CD4-positive, alpha-beta T cell treated with Interleukin-17A for 4 hours (primary cell): ENCODE data around the gene CCDC175.

ENCODE experiments used
- DNase-seq: peaks from one replicate; pipeline ENCODE4 v3.0.0-alpha.2; 2020; ENCODE audit warnings: mixed read lengths

The CCDC175 gene

DNA sequence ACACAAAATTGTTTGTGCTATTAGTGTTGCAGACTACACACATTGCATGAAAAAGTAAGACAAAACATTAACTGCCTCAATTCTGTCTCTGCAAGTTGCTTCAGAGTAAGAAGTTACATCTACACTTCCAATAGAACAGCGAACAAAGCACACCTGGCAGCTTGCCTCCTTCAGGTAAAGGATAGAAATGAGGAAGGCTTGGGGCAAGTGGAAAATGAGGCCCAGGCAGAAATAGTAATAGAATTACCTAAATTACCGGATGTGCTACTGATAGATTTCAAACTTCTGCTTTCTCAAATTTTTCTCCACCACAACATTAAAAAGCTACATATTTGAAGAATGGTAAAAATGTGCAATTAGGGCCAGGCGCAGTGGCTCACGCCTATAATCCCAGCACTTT is 37.7 kb downstream of the CCDC175 start:
- no peak for DNase-seq

DNA sequence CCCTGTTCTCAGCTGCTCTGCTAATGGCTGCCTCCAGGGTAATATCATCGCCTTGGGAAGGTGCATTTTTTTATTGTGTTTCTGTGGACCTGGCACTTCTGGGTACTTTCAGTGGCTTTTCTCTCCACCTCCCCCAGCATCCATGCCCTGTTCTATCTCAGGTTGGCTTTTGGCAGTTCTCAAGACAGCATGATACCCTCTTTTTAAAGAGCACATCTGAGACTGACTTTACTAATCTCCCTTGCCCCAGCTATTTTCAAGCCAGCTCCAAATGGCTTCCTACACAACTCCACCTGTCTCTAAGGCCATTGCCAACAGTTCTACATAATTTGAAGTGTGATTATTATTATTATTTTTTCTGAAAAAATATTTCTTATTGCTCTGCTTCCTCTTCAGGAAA is 39.1 kb downstream of the CCDC175 start:
- DNase-seq, result no peak

DNA sequence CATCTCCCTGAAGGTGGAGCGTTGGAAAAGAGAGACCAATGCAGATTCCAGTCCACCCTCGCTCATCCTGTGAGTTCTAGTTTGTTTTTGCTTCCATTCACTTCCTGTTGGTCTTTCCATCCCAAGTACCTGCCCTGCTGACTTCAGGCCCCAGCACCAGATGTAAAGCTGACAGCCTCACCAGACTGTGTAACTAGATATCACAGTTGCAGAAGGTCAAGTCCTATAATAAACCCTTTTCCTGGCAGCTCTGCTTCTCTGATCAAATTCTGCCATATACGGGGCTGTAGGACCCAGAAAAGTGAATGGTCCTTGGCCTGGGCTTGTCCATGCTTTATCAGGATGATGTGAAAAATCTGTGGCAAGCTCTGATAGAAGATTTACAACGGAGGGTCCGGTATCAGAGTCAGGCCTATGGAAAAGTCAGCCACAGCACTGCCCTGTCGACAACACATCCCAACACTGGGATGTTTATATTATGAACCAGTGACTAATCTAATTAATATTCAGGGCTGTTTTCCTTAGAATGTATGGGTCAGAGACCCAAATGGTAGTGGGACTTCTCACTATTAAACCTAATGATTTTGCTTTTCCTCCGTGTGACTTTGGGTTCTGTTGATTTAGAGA is 42.1 kb downstream of the CCDC175 start:
- DNase-seq, result no peak

DNA sequence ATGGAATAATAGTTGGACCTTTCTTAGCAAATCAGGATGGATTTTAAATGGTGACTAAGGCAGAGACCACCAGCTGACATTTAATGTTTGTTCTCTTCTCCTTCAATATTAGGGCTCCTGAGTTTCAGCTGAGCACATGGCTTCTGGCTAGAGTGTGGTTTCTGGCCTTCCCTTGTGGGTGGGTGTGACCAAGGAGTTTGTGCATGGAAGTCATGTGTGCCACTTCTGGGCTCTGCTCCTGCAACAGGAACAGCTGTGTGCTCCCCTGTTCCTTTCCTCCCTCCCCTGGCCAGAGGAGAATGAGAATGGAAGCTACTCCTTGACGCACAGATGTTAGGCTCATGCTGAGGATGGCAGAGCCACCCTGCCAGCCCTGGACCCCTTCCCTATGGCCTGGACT is 44.2 kb downstream of the CCDC175 start:
- DNase-seq, result no peak

DNA sequence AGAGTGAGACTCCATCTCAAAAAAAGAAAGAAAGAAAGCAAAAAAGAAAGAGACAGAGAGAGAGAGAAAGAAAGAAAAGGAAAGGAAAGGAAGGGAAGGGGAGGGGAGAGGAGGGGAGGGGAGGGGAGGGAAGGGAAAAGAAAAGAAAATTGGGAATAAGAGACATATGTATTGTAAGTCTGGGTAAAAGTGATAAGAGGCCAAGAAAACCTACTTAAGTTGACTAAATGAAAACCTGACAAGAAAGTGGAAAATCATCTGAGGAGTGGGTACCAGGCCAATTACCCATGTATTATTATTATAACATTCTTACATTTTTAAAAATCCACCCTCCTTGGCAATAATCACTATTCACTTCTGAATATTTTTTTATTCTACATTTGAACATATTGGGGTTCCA is 46.3 kb downstream of the CCDC175 start:
- no peak for DNase-seq

DNA sequence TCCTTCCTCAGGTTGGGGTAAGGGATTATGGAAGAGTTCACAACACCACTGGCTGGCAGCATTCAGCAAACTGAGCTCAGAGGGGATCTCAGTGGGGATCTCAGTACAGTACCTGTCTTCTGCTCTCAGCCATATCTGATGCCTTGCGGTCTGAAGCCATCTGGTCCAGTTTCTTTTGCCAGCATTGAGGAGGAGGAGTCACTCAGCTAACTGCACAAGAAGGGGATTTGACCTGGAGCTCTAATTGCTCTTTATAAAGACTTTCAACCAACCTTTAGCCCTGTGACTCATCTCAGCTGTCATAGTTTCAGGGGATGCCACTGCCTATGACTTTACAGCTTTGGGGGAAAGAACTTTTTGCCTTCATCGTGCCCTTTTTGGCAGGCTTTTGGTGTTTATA is 47.4 kb downstream of the CCDC175 start:
- DNase-seq, result no peak

DNA sequence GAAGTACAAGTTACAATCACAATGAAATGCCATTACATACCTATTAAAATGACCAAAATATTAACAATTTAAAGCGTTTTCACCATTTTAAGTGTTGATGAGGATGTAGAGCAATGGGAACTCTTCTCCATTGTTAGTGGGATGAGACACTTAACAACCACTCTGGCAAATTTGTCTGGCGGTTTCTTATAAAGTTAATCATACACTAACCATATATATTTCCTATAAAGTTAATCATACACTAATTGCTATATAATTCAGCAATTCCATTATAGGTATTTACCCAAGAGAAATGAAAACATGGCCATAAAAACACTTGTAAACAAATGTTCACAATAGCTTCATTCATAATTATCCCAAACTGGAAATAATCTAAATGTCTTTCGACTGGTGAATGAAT is 56.4 kb downstream of the CCDC175 start:
- no peak for DNase-seq

DNA sequence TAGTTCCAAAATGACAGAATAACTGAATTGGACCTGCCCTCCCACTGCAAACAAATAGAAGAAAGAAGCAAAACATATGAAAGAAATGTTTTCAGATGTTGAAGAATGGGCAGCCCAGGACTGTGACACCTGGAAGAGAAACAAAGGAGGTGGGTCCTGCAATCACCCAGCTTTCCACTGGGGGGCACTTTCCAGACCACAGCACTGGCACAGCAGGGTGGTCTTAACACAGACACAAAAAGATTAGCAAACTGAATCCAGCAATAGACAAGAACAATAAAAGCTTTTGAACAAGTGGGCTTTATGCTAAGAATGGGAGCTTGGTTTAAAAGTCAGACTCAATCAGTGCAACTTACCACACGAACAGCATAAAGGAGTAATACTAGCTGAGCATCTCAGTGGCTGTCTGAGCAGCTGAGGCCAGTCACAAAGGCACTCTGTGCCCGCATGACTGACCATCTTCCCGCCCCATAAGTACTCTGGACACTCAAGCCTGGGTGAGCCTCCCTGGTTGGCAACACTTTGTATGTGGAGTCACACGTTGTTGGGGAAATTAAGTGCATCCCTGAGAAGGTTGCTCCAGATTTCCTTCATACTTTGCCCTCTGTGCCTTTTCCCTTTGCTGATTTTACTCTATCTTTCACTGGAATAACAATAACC is 64.6 kb downstream of the CCDC175 start:
- DNase-seq, result peak; percentile 10

DNA sequence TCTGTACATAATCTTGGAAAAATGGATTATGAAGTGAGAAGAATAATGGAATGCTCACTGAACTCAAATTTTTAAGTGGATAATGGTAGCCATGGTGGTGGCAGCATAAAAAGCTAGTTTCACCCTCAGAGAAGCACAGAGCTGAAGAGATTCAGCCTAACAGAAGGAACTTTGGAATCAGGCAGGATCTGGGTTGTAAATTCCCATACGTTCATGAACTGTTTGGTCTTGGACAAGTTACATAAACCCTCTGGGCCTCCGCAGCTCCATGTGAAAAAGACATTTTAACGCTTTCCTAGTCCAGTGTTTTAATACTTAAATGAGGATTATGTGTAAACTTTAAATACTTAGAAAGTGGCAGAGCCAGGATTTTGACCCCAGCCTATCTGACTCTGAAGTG is 65.6 kb downstream of the CCDC175 start:
- DNase-seq, result no peak

DNA sequence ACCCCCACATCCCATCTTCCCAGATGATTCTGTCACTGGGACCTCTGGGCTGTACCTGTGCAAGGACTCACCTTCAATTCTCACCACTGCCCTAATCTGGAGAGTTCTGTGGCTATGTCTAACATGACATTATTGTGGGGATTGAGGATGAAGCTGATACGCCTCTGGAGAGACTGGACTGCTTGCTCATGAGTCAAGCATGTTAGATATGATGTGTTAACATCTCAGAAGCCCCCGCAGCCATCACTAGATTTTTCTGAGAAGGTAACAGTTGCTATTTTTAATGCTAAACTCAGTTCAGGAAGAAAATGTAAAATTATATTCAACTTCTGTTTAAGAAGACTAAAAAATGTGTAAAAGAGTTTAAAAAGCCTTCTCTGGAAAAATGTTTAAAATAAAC is 66.6 kb downstream of the CCDC175 start:
- no peak for DNase-seq

DNA sequence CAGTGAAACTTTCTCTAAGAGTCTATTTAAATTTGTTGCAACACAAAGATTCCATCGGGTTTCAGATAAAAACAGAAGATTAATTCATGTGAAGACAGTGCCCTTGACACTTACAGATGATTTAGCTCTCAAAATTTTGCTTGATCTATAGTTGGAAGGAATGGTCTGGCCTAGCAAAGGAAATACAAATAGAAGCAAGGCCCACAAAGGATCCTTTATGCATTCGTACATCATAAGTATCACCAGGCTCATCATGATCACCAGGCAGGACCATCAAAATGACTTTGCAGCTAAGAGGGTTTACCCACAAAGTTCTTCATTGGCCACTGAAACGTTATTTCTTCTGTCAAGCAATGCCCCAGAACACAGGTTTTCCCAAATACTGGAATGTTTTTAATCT is 67.5 kb downstream of the CCDC175 start:
- DNase-seq, result no peak

DNA sequence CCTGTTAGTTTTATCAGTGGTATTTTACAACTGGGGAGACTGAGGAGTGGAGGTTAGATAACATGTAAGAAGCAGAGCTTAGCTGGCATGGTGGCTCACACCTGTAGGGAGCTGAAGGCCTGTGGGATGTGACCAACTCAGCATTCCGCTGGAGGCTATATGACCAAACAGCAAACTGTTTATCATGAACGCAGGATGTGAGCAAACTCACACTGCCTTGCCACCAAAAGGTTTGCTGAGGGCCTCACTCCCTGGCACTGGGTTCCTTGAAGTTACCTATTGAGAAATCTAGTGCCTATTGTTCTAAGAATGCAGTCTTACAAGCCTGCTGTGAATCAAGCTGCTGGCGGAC is 68.9 kb downstream of the CCDC175 start:
- no peak for DNase-seq

DNA sequence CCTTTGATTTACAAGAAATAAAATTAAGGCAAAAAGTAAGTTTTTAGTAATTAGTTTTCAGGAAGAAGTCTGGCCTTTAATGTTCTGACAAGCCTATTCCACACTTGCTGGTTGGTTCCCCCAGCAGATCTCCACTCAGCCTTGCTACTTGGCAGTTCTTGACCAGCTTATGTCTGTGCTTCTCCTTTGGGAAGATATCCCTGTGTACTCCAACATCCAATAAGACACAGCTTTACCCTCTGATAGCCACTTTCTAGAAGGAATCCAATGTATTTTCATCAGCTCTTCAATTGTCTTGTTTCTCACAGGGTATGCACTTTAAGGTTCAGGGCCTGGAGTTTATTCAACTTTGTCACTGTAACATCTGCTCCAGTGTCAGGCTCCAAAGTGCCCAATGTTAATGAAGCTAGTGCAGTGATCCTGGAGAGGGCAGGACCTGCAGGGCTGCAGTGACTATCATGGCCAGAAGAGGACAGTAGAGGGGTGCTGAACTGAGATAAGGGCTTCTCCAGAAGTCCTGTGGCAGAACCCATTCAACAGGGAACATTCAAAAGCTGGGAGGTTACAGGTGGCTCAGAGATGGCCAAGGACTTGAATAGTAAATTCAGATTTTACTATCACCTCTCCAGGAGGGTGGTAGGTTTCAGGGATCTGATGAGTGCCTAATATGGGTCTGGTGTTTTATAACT is 69.4 kb downstream of the CCDC175 start:
- peak; percentile 43 for DNase-seq

DNA sequence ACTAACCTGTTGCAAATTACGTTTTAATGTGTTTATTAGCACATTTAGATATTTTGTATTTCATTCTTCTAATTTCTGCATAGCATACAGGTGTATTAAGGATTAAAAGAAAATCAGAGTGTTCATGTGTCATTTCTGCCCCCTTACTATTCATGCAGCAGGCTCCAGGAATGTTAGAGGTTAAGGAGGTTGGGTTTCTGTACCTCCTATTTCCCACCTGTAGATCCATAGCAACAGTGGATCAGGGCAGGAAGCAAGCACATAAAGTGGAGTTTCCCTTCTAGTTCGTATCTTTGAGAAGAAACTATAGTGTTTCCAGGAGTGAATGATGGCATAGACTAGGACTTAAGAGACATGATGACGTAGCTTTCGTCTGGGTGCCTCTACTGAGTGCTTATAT is 73.4 kb downstream of the CCDC175 start:
- DNase-seq, result no peak

DNA sequence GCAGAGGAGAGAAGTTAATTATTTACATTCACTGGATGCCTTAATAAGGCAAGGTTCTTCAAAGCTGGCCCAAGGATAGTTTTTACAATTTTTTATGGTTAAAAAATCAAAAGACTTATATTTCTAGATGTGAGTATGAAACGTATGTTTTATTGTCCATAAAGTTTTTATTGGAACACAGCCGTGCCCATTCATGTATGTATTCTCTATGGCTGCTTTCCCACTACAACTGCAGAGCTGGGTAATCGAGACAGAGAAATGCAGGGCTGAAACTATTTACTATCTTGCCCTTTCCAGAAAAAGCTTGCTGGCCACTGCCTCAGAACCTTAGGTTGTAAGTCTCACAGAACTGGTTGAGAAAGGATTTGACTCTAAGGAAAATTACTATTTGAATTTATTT is 75.9 kb downstream of the CCDC175 start:
- DNase-seq, result no peak

DNA sequence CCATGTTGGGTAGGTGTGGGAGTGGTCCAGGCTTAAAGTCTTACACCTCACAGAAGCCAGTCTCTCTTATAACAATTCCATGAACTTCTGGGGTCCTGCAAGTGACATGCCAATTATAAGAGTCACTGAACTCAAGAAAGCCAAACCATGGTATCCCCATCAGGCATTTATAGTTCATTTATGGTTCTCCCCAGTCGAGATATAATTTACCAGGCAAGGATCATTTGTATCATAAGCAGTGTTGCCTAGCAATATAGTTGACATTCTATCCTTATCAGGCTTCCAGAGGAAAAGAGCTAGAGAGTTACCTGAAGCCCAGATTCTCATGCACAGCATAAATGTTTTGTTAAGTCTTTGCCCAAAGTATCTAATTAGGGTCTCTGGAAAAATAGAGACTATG is 84.2 kb downstream of the CCDC175 start:
- DNase-seq, result no peak

DNA sequence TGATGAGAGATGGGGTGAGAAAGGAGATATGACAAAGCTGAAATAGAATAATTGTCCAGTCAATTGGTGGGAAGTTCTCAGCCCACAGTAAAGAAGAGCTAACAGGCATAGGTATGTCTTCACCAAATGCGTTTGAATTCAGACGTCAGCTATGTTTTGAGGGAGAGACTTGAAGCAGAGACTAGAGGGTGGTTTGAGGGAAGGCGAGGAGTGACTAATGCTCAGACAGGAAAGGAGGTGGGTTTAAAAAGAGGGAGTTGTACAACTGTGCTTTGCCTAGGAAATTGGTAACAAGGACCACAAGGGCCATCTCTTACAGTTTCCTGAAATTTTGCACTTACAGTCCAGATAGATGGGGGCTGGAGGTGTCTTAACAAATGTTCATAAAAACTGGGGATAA is 85.9 kb downstream of the CCDC175 start:
- no peak for DNase-seq

DNA sequence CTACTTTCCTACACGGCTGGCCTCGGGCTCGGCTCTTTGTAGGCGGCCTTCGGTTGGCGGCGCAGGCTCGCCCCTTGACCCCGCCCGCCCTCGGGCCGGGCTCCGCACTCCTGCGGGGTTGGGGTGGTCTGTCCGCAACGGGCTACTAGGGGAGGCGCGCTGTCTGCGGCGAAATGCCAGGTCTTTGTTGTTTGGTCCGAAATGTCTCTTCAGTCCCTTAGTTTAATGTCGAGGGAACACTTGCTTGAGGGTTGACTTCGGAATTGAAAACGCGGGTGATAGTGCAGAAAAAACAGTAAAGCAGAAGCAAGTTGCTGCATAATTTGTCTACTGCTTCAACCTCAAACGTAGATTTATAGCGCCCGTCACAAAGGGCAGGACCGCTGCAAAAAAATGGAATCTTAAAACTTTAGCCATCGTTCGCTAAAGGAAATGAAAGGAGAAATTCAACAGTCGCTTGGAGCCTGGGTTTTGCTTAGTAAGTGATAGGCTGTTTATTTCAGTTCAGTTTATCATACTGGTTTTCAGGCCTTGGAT is 91.9 kb downstream of the CCDC175 start:
- no peak for DNase-seq

DNA sequence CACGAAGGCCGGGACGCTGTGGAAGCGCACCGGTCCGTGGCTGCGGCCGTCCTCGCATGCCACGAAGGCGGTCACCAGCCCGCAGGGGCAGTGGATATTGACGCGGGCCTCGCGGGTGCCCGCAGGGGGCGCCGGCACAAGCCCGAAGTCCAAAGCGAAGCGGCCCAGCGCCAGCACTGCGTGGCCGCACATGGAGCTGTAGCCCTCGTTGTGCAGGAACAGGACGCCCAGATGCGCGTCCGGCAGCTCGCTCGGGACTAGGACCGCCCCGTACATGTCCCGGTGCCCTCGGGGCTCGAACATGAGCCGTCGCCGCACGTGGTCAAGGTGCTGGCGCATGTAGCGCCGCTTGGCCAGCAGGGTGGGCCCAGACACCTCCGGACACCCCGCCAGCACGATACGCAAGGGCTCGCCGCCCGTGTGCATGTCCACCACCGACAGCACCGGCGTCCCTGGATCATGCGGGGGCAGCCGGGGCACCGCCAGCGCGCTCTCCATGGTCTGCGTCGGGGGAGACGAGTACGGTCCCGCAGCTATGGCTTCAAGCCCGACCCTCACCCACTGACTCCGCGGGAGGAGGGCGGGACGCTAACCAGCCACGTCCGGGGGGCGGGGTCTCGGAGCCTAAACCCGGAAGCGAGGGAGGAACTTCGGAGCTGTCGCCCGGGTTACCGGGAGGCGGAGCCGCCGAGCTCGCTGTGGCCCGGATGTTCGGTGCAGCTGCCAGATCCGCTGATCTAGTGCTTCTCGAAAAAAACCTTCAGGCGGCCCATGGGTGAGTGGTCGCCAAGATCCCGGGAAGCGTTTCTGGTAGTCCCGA is 92.6 kb downstream of the CCDC175 start, which contains the start of the genes JKAMP and L3HYPDH:
Gene JKAMP (plus strand): TSS at position 699 of the 820 bp plus-strand sequence. CDS start 73 bp downstream, at position 772.
Gene L3HYPDH (minus strand): TSS at position 590 of the 820 bp plus-strand sequence. CDS start 92 bp downstream, at position 498.
- peak; percentile 99 for DNase-seq

DNA sequence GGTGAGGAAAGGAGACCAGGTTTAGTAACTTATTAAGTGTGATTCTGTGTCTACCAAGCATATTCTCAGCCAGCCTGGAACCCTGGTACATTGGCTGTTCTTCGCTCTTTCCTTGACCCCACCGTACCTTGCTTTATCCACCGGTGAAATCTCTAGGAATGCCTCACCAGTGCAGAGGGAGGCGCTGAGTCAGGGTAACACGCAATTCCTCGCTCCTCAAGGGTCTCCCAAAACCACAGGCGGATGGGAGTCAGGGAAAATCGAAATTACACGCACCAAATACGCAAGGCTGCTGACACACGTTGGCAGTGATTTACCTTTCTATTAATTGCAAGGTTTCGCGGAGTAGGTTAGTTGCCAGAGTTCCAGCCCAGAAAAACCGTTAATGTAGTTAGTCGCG is 93.2 kb downstream of the CCDC175 start:
- DNase-seq, result no peak

DNA sequence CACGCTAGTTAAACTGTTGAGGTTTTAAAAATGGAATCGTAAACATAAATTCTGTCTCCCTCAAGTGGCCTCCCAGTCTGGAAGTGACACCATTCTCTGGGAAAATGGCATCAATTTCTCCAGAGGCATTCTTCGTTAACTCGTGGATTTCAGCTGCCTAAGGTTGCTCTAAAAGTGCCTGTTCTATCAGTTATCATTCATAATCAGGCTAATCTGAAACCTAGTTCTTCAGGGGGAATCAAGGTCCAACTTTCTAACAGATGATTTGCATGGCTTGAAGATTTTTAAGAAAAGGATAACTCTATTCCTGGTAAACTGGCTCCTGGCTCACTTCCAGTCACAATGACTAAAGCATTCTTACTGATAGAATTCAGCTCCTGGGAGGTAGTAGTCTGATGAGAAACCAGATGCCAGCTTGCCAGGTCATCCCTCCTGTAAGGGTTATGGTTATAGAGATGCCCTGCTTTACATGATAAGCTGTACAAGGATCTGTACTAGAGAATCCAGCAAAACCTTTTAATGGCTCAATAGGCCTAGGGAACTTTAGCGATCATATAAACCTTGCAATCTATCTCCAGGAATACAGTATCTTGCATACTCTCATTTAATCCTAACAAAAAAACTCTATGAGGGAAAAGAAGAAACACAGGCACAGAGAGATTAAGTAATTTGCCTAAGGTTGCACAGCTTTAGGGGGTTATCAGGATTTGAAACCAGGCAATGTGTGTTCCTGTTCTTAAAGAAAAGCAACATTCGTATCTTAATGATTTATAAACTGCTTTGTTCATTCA is 93.9 kb downstream of the CCDC175 start:
- no peak for DNase-seq

DNA sequence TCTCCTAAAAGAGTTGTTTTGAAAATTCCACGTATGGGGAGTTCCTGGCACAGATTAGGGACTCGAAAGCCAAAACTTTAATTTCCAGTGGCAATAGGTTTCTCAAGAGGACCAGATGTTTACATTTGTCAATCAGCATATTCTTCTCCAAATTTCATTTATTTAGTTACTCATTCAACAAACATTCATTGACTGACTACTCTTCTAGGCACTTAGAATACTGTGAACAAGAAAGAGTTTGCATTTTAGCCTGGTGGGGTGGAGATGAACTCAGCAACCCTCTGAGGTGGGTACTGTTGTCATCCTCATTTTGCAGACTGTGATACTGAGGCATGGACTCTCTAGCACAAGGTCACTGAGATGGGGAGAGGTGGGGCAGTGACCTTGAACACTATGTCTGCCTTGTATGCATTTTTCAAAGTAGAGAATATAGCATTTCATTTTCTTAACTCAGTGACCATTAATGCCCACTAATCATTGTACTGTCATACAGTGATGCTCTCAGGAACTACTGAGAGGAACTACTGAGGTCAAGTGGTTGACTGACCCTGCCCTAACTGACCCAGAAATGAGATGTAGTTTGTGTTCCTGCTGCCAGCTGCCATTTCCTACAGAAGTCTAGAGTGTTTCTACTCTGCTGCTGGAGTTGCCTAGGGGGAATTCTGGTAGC is 94.6 kb downstream of the CCDC175 start:
- no peak for DNase-seq
